K562 (cell line): Measurements from ENCODE around the gene EFNA5.

Experiments
- CTCF ChIP-seq, 3 experiments: IDR thresholded peaks in 2 of 3; conservative IDR thresholded peaks in 1 of 3; 2 replicates each; pipeline ENCODE4 v1.5.1; 2011 to 2012; ENCODE audit warnings: low read length in 3 of 3, mild to moderate bottlenecking in 3 of 3, control low read depth in 2 of 3, improper control_type of control experiment in 1 of 3, inconsistent platforms in 1 of 3, low read depth in 1 of 3, mixed read lengths in 1 of 3, moderate library complexity in 1 of 3; ENCODE audit not compliant: insufficient read depth in 2 of 3
- POLR2A ChIP-seq: fragments of 450-650 bp; conservative IDR thresholded peaks from 2 replicates; pipeline ENCODE4 v1.6.1; 2016
- ZNF436 ChIP-seq: fragments of 250-450, 450-650 bp; sonication (Bioruptor Pico); formaldehyde crosslinking; IDR thresholded peaks from 2 replicates; pipeline ENCODE4 v1.7.0; 2020; ENCODE audit warnings: mild to moderate bottlenecking

GRCh38 chr5:107580889-107581820 lies 89.6 kb downstream of the EFNA5 start:
- no peak for TF ChIP-seq ZNF436
- no peak for TF ChIP-seq CTCF (IDR thresholded peaks at IDR 0.05 in 2 of 3, conservative IDR thresholded peaks at IDR 0.05 in 1 of 3; ENCODE audit: insufficient read depth in 2 of 3, low read depth in 1 of 3, low read length in 3 of 3)
- no peak for TF ChIP-seq POLR2A
